ENCODE measurements around the gene BCR.

GRCh38 chr22:23138584-23139435, 41.5 kb upstream of the BCR start:
- no peak for TF ChIP-seq CTCF (IDR thresholded peaks at IDR 0.05; ENCODE audit: insufficient read depth, low read length)
- TF ChIP-seq GABPA (IDR thresholded peaks at IDR 0.05; ENCODE audit: low read depth): no peak
